Prostate gland (tissue), 2 donors: Measurements from ENCODE around the gene TPR.

Experiments
- POLR2A ChIP-seq: fragments of 450-650 bp; IDR thresholded peaks from one replicate; pipeline ENCODE4 v1.6.1; 2016; ENCODE audit warnings: antibody characterized with exemption, mild to moderate bottlenecking
- POLR2AphosphoS5 ChIP-seq: sonication (generic); formaldehyde crosslinking; IDR thresholded peaks from one replicate; pipeline ENCODE4 v1.6.1; 2017; ENCODE audit warnings: antibody characterized with exemption
- TF ChIP-seq, protein P1 (sequence below), 4 experiments: fragments of 200-600 bp in 2 of 4; fragments of 450-650 bp in 2 of 4; sonication (generic) in 2 of 4; IDR thresholded peaks; 1 replicate in 3 of 4; 2 replicates in 1 of 4; pipeline ENCODE4 v1.5.1; 2016 to 2019; ENCODE audit warnings: antibody characterized with exemption in 4 of 4, mild to moderate bottlenecking in 2 of 4, moderate library complexity in 2 of 4

DNA sequence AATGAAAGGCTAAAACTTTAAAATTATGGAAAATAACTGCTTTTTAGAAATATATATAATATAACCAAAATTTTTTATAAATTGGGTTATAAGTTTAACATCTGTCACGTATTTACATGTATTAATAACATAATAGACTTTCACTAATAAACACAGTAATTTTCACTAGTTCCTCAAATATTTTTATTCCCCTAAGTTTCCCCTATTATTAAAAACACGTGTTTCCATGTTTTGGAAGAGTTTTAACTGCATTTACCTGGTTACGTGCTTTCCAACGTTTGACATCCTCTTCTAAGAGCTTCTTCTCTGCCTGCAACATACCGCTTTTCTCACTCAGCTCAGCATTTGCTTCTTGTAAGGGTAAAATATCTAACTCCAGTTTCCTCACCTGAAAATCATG lies 34.3 kb downstream of the TPR start:
- TF ChIP-seq POLR2A = no peak
- TF ChIP-seq, protein P1, sequence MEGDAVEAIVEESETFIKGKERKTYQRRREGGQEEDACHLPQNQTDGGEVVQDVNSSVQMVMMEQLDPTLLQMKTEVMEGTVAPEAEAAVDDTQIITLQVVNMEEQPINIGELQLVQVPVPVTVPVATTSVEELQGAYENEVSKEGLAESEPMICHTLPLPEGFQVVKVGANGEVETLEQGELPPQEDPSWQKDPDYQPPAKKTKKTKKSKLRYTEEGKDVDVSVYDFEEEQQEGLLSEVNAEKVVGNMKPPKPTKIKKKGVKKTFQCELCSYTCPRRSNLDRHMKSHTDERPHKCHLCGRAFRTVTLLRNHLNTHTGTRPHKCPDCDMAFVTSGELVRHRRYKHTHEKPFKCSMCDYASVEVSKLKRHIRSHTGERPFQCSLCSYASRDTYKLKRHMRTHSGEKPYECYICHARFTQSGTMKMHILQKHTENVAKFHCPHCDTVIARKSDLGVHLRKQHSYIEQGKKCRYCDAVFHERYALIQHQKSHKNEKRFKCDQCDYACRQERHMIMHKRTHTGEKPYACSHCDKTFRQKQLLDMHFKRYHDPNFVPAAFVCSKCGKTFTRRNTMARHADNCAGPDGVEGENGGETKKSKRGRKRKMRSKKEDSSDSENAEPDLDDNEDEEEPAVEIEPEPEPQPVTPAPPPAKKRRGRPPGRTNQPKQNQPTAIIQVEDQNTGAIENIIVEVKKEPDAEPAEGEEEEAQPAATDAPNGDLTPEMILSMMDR (IDR thresholded peaks at IDR 0.05) = no peak
- TF ChIP-seq POLR2AphosphoS5 = no peak
